Uterus (tissue), 4 donors: Measurements from ENCODE around the gene RRP1. TPM values are rescaled to one million over a fixed set of nuclear protein-coding genes. Genes with fewer than 3 reads are reported as not detected.

Experiments
- DNase-seq, 2 donors: peaks; one replicate each; pipeline ENCODE4 v3.0.0-alpha.2; 2019 to 2020
- H3K27ac ChIP-seq, 2 donors: fragments of 200-600 bp; sonication (generic); 1 replicate in 1 of 2; 2 replicates in 1 of 2; pipeline ENCODE4 v1.5.1; 2016 to 2018
- H3K27me3 ChIP-seq, 2 donors: fragments of 200-600 bp; sonication (generic); one replicate each; pipeline ENCODE4 v1.5.1; 2018 to 2019; ENCODE audit warnings: control low read depth in 1 of 2
- H3K36me3 ChIP-seq, 2 donors: fragments of 200-600 bp; sonication (generic); one replicate each; pipeline ENCODE4 v1.5.1; 2019; ENCODE audit warnings: control low read depth in 1 of 2
- H3K4me1 ChIP-seq, 2 donors: fragments of 200-600 bp; sonication (generic); one replicate each; pipeline ENCODE4 v1.5.1; 2018 to 2019; ENCODE audit warnings: control low read depth in 1 of 2
- H3K4me3 ChIP-seq, 2 donors: fragments of 200-600 bp; sonication (generic); 1 replicate in 1 of 2; 2 replicates in 1 of 2; pipeline ENCODE4 v1.5.1; 2018 to 2019; ENCODE audit warnings: mild to moderate bottlenecking in 1 of 2
- H3K9me3 ChIP-seq, 2 donors: fragments of 200-600 bp; sonication (generic); one replicate each; pipeline ENCODE4 v1.5.1; 2019; ENCODE audit warnings: control low read depth in 1 of 2
- POLR2A ChIP-seq, 2 donors: fragments of 450-650 bp; IDR thresholded peaks; one replicate each; pipeline ENCODE4 v1.6.1; 2016; ENCODE audit warnings: antibody characterized with exemption in 2 of 2, mild to moderate bottlenecking in 1 of 2, moderate library complexity in 1 of 2
- intact Hi-C: fragments of 100-400 bp; cut with DNase I; formaldehyde crosslinking; loops from one replicate; pipeline ENCODE4 v1.15.1; 2023; ENCODE audit warnings: low total_unique reads
- total RNA-seq, 4 donors: library from RNA; depleted of rRNA in 3 of 4; stranded (reverse); fragments of >200 nt in 3 of 4; gene quantifications; one replicate each; pipeline versions ENCODE4 v1.1.0 to v1.2.4, GENCODE V29; 2014 to 2023
- TF ChIP-seq, protein P1 (sequence below), 4 experiments: fragments of 200-600 bp in 2 of 4; fragments of 450-650 bp in 2 of 4; sonication (generic) in 2 of 4; IDR thresholded peaks; one replicate each; pipeline ENCODE4 v1.5.1; 2016 to 2019; ENCODE audit warnings: antibody characterized with exemption in 4 of 4, mild to moderate bottlenecking in 2 of 4, moderate library complexity in 1 of 4
- donor health status: DM: yes; HTN: yes; CAD: no.

Gene RRP1
- total RNA-seq, 4 donors from 2014 or later: 11.0 to 31.5 (median 19.5) TPM

DNA sequence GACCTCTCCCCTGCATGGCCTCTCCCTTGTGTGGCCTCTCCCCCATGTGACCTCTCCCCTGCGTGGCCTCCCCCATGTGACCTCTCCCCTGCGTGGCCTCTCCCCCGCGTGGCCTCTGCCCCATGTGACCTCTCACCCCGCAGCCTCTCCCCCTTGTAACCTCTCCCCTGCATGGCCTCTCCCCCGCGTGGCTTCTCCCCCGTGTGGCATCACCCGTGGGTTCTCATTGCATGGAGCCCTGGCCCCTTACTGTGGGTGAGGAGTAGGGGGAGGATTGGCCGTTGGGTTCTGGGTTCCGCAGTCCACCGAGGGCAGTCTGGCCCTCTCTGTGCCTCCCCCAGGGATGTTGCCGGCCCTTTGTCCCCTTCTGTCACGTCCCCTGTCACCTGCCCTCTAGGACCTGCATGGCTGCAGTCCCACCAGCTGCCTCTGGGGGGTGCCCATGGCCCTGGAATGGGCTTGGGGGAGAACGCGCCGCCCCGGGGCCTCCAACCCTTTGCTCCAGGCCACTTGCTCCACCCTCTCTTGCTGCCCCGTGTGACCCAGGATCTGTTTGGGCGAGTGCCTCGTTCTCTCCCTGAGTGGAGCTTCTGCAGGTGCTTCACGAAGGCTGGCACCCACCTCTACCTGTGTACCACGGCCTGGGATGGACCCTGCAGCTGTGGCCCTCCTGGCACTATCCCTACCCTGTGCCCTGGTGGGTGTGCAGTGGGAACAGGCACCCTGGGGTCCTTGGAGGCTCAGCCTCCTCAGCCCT, 21.3 kb downstream of the RRP1 start:
- H3K4me3 ChIP-seq: no peak overlapping the region
- intact Hi-C loops: no loop called here
- TF ChIP-seq, protein P1, sequence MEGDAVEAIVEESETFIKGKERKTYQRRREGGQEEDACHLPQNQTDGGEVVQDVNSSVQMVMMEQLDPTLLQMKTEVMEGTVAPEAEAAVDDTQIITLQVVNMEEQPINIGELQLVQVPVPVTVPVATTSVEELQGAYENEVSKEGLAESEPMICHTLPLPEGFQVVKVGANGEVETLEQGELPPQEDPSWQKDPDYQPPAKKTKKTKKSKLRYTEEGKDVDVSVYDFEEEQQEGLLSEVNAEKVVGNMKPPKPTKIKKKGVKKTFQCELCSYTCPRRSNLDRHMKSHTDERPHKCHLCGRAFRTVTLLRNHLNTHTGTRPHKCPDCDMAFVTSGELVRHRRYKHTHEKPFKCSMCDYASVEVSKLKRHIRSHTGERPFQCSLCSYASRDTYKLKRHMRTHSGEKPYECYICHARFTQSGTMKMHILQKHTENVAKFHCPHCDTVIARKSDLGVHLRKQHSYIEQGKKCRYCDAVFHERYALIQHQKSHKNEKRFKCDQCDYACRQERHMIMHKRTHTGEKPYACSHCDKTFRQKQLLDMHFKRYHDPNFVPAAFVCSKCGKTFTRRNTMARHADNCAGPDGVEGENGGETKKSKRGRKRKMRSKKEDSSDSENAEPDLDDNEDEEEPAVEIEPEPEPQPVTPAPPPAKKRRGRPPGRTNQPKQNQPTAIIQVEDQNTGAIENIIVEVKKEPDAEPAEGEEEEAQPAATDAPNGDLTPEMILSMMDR (IDR thresholded peaks at IDR 0.05): peak; percentile 87 to 96 (median 90)
- no peak for TF ChIP-seq POLR2A (IDR thresholded peaks at IDR 0.05)
- no peaks in the 10 kb centered on the region for H3K9me3 ChIP-seq
- H3K4me1 ChIP-seq: peaks cover 0 to 8% of the 10 kb centered on the region in 2 donors
- H3K27ac ChIP-seq: no peak overlapping the region
- H3K36me3 ChIP-seq: no peaks in the 10 kb centered on the region
- DNase-seq: peak; percentile 72 to 73
- H3K27me3 ChIP-seq: no peaks in the 10 kb centered on the region

DNA sequence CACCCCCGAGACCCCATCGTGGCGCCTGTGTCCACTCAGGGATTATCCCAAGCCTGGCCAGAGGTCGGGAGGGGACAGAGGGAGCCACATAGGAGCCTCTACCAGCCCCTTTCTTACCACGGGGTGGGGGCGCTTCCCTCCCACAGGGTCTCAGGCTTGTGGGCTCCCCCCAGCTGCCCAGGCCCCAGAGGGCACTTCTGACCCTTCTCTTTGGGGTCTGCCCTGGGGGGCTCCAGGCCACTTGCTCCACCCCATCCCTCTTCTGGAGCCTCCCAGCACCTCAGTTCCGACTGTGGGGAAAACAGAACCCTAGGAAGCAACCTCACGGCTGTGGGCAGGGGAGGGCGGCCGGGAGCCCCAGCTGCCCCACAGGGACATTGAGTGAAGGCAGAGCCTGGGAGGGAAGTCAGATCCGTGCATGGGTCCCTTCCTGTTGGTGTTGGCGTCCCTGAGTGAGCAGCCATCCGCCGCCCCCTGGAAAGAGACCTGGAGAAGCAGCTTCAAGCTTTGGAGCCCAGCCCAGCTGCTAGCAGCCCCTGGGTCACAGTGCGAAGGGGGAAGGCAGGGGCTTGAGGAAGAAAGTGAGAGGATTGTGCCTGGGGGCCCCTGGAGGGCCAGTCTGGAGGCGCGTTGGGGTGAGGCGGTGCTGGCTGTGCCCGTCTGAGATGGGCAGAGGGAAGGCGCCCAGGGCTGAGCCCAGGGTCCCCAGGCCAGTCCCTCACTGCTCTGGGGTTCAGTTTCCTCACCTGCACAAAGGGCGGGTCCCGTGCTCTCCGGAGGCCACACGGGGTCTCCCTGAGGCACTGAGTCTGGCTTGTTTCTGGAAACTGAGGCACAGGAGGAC, 22.1 kb downstream of the RRP1 start:
- DNase-seq: no peak
- intact Hi-C loops: no loop called here
- Histone ChIP-seq H3K4me1 (peaks cover 0 to 8% of the 10 kb centered on the region in 2 donors), H3K4me3 (no peak overlapping the region), H3K27me3 (no peaks in the 10 kb centered on the region), H3K27ac (no peak overlapping the region), H3K9me3 (no peaks in the 10 kb centered on the region), H3K36me3 (no peaks in the 10 kb centered on the region)
- TF ChIP-seq, protein P1 (IDR thresholded peaks at IDR 0.05): no peak
- TF ChIP-seq POLR2A (IDR thresholded peaks at IDR 0.05): no peak

DNA sequence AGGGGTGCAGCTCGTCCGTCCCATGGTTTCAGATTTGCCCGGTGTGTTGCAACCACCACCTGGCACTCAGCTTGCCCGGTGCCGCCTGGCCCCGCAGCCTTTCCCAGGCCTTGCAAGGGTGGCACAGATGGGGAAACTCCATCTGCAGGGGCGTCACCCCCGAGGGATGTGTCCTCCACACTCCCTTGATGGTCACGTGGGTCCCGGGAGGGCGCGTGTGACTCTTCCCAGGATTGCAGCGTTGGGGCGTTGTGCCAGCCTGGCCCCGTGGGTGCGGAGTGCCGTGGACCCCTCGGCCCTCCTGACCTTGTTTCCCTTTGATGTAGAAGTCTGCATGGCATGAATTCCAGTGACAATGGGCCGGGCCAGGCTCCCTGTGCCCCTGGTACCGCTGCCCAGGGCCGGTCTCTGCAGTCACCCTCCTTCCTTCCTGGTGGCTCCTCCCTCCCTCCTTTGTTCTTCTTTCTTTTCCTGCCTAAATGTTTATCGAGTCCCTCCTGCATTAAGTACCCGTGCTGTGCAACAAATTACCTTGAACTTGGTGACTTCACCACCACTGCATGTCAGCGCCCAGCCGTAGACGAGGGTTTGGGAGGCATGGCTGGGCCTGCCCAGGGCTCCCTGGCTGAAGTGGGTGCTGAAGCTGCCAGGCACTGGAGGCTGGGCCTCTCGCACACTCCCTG, 22.9 kb downstream of the RRP1 start:
- Histone ChIP-seq H3K27ac (no peak overlapping the region), H3K27me3 (no peaks in the 10 kb centered on the region), H3K4me1 (peaks cover 0 to 8% of the 10 kb centered on the region in 2 donors), H3K36me3 (no peaks in the 10 kb centered on the region), H3K4me3 (no peak overlapping the region), H3K9me3 (no peaks in the 10 kb centered on the region)
- intact Hi-C loops: no loop called here
- DNase-seq: no peak
- TF ChIP-seq, protein P1 (IDR thresholded peaks at IDR 0.05): no peak
- no peak for TF ChIP-seq POLR2A (IDR thresholded peaks at IDR 0.05)

DNA sequence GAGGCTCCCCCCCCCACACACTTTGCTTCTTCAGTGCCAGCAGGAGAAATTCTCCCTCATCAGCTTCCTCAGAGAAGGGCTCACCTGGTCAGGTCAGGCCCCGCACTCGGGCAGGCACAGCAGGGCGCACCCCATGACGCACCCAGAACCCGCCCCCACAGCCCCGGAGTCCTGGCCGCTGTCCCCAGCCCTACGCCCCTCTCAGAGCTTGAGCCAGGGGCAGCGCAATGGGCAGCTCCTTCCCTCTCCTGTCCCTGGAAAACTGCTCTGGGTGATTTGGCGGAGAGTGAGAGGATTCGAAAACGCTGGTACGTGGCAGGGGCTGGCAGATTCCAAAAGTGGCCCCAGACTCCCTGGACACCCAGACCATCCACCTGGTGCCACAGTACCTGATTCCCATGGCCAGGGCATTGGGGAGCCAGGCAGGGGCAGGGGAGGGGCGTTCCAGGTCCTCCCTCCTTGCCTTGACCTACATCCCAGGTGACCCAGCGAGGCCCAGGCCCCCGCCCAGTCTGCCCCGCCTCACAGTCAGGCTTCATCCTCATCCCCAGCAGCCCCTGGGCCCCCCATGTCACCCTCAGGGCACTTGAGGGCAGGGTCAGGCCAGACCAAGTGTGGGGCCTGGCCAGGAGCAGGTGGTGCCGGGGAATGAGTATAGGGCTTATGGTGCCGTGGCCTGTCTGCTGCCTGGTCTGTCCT, 23.7 kb downstream of the RRP1 start:
- no peaks in the 10 kb centered on the region for H3K9me3 ChIP-seq
- no peaks in the 10 kb centered on the region for H3K27me3 ChIP-seq
- no peak overlapping the region for H3K27ac ChIP-seq
- intact Hi-C loops: no loop called here
- no peak overlapping the region for H3K4me3 ChIP-seq
- TF ChIP-seq POLR2A (IDR thresholded peaks at IDR 0.05): no peak
- TF ChIP-seq, protein P1 (IDR thresholded peaks at IDR 0.05): no peak
- DNase-seq: no peak
- H3K4me1 ChIP-seq: peaks cover 0 to 8% of the 10 kb centered on the region in 2 donors
- H3K36me3 ChIP-seq: no peaks in the 10 kb centered on the region
